ENCODE results near the gene RNF187. TPM values are rescaled to one million over a fixed set of nuclear protein-coding genes. Genes with fewer than 3 reads are reported as not detected.

Gene RNF187
- total RNA-seq, 1 donor from 2014 or later, result 96.3 TPM

DNA sequence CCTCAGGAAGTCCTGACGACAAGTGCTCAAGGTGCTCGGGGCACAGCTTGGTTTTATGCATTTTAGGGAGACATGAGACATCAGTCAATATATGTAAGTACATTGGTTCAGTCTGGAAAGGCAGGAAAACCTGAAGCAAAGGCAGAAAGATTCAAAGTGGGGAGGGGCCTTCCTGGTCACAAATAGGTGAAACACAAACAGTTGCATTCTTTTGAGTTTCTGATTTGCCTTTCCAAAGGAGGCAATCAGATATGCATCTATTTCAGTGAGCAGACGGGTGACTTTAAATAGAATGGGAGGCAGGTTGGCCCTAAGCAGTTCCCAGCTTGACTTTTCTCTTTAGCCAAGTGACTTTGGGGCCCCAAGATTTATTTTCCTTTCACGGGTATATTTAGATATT is 8.9 kb upstream of the RNF187 start:
- ATAC-seq, result no peak
- DNase-seq (ENCODE audit: low spot score), result no peak
- intact Hi-C loops (cut with DNase I), result no loop called here

DNA sequence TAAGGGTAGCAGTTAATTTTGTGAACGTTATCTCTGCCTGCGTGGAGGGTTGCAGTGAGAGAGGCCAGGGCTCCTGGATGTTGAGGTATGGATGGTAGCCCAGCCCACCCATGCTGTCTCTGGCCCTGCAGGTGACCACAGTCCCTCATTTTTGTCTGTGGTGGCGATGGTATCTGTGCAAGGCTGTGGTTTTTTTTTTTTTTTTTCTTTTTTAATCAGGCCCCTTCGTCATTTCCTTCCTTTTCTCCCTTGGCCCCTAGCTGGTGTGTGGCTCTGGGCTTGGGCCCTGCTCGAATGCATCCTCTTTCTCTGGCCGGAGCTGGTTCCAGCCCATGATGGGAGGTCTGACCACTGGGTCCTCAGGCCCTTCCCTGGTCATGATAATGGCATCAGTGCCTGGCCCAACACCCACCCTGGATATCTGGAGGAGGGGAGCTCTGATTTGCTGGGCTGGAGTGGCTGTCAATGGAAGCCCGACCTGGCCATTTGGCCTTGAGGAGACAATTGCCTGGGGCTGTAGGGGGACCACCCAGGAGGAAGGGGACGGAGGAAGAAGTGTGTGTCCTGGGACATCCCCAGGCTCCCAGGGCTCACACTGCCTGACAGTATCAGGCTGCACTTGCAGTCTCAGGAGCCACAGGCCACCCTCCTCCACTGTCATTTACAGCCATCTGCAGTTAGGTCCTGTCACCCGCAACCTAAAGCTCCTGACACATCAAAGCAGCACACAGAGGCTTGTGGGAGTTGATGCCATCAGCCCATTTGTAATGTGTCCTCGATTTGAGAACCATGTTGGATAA is 8.1 kb upstream of the RNF187 start:
- ATAC-seq (peak; percentile 59), DNase-seq (ENCODE audit: low spot score) (no peak)
- intact Hi-C loops (cut with DNase I), result no loop called here

DNA sequence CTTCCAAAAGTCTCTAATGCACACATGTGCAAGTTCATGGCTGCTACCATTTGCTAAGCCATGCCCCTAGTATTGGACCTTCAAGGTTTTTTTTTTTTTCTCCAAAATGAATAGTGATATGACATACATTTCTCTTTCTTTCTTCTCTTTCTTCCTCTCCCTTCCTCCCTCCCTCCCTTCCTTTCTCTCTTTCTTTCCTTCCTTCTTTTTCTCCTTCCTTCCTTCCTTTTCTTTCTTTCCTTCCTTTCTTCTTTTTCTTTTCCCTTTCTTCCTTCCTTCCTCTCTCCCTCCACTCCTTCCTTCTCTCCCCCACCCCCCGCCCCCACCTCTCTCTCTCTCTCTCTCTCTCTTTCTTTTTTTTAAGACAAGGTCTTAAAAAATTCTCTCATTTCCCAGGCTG is 3.4 kb upstream of the RNF187 start:
- ATAC-seq (no peak), DNase-seq (ENCODE audit: low spot score) (no peak)
- intact Hi-C loops (cut with DNase I), result no loop called here

DNA sequence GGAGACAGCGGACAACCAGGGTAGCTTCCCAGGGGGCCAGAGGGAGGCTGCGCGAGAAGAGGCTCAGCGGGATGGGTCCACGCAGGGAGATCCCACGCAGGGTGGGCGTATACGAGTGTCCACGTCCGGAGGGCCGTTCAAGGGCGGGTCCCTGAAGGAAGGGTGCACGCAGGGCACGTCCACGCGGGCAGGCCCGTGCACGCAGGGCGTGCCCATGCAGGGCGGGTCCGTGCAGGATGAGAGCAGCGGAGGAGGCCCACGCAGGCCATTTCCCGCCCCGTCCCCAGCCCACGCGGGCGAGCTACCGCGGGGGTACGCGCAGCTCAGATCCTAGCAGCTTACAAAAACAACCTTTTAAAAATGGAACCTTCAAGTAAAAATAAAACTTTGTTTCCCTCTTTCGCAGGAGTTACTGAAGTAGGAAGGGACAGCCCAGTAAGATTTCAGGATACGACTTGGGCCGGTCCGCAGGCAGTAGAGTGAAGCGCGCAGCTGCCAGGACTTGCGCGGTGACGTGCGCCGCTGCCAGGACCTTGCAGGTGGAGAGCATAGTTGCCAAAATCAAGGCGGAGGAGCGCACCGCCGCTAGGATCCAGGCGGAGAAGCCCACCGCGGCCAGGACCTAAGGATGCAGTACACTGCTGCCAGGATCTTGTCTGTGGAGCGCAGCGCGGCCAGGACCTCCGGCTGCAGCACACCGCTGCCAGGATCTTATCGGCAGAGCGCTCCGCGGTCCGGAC is 416 bp upstream of the RNF187 start:
- intact Hi-C loops (cut with DNase I), result no loop called here
- ATAC-seq (peak; percentile 89), DNase-seq (ENCODE audit: low spot score) (peak; percentile 86)

DNA sequence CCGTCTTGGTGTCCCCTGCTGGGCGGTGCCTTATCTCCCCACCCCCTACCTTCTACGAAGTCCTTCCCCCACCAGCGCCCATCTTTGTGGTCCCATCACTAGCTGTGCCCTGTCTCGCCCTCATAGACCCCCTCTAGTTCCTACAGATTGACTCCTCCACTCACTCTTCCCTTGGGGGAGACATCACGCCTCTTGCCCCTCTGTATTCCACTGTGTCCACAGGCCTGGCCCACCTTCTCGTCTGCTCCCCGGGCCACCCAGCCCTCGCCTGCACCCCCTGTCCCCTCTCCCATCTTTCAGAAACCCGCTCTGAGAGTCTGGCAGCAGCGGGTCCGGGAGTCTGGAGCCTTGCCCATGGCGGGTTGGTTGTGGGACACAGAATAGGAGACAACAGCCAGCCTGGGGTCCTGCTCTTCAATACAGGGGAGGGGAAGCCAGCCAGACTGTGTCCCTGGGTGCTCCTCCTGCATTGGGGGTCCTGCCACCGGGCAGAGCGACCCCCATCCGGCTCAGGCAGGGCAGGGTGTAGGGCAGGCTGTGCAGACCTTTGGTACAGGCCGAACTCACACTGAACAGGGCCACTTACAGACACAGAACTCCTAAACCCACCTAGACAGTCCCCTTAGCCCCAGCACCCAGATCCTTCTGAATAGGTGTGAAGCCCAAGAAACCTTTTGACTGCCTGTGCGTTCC is 1.1 kb downstream of the RNF187 start:
- peak; percentile 64 for DNase-seq (ENCODE audit: low spot score)
- intact Hi-C loops (cut with DNase I), result no loop called here
- no peak for ATAC-seq

DNA sequence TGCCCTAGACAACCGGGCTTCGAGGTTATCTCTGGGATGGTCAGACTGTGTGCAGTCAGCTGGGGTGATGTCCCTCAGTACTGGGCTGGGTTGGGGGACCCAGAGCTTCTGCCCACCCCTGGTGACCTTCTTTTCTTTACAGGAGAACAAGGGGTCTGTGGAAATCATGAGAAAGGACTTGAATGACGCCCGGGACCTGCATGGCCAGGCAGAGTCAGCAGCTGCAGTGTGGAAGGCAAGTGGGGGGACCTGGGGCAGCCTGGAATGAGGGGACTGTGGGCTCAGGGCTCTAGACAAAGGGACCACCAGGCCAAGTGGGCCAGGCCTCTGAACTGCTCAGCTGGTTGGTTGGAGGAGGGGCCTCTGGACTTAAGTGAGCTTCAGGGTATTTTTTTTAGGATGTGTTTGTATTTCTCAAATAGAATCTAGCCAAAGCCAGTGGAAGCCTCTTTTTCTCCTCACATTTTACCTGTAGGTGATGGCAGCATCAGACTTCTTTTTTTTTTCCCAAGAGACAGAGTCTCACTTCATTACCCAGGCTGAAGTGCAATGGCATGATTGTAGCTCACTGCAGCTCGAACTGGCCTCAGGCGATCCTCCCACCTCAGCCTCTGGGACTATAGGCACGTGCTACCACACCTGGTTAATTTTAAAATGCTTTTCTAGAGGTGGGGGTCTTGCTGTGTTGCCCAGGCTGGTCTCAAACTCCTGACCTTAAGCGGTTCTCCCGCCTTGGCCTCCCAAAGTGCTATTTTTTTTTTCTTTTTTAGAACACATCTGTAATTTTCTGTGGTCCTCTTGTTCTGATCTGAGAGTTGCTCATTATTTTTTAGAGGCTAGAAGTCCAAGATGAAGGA is 1.9 kb downstream of the RNF187 start:
- ATAC-seq (no peak), DNase-seq (ENCODE audit: low spot score) (no peak)
- intact Hi-C loops (cut with DNase I), result no loop called here

DNA sequence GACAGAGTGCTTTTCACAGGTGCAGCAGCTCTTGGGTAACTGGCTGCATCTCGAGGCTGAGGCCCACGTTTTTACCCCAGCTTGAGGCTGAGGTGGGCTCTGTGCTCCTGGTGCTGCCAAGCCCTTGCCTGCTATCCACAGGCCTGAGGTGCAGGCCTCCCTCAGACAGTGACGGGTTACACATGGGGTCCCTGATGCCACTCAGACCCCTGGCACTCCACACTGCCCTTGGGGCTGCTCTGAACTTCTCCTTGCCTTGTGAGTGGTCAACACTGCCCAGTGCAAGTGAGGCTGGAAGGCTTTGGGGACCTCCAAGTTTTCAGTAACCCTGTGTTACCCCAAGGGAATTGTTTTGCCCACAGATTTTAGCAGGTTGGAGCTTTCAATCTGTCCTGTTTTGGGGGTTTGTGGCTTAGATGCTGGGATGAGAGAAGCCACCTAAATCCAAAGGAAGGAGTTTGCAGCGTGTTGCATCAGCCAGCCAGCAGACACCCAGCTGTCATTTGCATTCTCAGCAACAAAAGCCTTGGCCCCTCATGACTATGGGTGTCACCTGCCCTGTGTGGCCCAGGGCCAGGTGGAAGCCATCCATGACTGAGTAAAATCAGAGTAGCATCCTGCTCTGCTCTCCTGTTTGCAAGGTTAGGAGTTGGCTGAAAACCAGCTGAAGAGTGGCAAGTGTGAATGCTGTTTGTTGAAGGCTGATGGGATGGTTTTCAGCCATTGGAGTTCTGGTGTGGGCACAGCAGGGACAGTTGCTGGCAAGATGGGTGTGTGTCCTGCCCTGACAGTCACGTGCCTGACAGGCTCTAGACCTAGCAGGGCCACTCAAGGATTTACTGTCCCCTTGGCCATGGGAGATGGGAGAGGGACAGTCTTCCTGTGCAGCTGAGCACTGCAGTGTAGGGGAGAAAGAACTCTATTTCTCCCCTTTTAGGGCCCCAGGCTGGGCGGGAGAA is 3.2 kb downstream of the RNF187 start:
- DNase-seq (ENCODE audit: low spot score), result no peak
- intact Hi-C loops (cut with DNase I), result no loop called here
- ATAC-seq, result no peak

DNA sequence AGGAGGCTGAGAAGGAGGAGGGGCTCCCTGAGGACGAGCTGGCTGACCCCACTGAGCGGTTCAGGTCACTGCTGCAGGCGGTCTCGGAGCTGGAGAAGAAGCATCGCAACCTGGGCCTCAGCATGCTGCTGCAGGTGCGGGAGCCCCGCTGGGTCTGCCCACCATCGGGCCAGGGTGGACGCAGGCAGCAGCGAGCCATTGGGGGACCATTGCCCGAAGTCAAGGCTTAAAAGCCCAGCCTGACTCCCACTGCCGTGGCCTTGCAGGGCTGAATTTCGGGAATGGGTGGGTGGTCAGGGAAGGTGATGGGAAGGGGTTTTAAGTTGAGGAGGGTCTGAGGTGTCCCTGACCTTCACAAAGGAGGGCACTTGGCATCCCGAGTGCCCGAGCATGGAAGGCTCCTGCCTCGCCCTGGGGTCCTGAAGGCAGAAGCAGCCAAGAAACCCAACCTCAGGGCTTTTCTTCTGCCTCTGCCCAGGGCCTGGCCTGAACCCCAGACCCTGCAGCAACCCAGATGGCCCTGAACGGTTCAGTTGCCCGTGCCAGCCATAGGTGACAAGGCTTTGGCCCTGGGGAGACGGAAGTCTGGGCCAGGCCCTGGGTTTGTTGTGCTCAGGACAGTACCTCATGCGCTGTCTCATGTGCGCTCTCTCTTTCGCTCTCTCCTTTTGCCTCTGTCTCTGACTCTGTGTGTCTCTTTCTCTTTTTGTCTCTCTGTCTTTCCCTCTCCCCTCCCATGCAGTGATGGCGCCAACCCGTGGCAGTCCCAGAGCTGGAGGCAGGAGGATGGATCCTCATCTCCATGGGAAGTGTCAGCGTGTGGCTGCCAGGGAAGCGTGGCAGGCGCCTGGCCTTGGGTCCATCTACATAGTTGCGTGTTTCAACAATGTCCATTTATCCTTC is 6.2 kb downstream of the RNF187 start:
- intact Hi-C loops (cut with DNase I), result no loop called here
- ATAC-seq, result no peak

DNA sequence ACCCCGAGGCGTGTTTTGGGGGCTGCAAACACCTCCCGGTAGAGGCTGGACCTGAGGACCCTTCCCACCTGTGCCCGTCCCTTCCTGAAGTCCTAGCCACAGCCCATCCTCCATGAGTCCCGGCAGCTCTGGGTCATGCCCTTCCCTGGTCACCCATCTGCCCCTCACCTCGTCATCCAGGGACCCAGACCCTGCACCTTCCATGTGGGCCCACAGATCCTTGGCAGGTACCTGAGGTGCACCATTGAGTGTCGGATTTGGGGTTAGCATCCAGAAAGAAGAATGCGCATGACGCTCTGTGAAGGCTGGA is 6.8 kb downstream of the RNF187 start:
- intact Hi-C loops (cut with DNase I), result no loop called here
- ATAC-seq (no peak), DNase-seq (ENCODE audit: low spot score) (peak; percentile 46)

More for the DNA sequence above, 6.2 kb downstream of the RNF187 start:
- DNase-seq (ENCODE audit: low spot score), result peak; percentile 47

DNA sequence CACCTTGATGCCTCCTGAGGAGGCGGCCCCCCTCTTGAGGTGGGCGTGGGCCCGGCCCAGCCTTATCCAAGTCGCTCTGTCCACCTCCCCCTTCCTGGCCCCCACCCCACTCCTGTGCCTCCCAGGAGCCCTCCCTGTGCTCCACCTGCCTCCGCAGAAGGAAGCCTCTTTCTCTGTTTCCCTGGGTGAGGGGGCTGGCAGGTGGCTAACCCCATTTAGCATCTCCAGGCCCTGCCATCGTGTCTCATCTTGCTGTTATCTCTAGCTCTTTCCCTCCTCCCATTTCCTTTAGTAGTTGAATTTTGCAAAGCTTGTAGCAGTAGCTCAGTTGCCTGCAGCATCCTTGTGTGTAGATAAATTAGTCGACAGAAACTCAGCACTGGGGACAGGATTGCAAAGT is 7.2 kb downstream of the RNF187 start:
- no peak for ATAC-seq
- DNase-seq (ENCODE audit: low spot score), result peak; percentile 36
- intact Hi-C loops (cut with DNase I), result no loop called here

DNA sequence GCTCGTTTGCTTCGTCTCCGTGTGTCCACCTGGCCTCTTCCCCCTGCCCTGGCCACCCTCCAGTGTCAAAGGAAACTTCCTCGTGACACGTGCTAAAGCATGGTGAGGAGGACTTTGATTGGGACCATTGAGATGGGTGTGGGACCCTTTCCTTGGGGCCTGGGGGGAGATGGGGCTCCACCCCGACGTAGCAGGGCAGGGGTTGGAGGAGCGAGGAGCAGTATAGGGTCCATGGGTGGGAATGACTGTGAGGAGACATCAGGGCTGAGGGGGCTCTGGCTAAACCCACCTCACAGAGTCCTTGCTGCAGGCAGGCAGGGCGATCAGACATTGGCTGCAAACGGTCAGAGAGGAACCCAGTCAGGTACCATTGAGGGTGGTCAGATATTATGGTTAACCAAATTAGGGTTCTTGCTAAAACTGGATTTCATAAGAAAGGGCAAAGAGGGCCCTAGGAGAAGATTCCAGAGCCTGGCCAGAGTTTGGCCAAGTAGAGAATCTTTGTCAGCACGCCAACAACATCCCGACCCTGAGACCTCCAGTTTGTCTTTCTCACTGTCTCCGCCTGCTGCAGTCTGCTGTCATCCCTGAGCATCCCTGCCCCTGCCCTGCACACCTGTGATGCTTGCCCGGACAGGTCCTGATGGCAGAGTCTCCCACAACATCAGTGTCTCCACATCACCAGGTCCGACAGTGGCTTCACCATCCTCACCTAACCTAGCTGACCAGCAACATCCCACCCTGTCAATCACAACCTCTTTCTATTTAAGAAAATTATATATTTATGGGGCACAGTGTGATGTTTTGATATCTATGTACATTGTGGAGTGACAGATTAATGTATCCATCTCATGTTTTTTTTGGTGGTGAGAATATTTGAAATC is 8.0 kb downstream of the RNF187 start:
- intact Hi-C loops (cut with DNase I), result no loop called here
- no peak for ATAC-seq
- DNase-seq (ENCODE audit: low spot score), result no peak

DNA sequence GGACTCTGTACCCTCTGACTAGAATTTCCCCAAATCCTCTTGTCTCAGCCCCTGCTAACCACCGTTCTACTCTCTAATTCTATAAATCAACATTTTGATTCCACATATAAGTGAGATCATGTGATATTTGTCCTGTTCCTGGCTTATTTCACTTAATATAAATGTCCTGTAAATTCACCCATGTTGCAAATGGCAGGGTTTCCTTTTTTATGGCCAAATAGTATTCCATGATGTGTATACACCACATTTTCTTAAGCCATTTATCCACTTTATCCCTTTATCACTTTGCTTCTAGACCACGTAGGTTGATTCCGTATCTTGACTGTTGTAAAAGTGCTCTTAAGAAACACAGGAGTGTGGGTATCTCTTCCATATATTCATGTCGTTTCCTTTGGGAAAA is 8.9 kb downstream of the RNF187 start:
- intact Hi-C loops (cut with DNase I), result no loop called here
- ATAC-seq (no peak), DNase-seq (ENCODE audit: low spot score) (no peak)

DNA sequence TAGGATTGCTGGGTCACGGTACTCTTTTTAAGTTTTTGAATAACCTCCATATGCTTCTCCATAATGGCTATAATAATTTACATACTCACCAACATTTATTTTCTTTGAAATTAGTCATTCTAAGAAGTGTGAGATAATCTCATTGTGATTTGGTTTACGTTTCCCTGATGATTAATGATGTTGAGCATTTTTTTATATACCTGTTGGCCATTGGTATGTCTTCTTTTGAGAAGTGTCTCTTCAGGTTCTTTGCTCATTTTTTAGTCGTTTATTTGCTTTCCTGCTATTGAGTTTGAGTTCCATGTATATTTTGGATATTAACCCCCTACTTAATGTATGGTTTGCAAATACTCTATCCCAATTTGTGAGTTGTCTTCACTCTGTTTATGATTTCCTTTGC is 9.3 kb downstream of the RNF187 start:
- ATAC-seq (no peak), DNase-seq (ENCODE audit: low spot score) (no peak)
- intact Hi-C loops (cut with DNase I), result no loop called here

DNA sequence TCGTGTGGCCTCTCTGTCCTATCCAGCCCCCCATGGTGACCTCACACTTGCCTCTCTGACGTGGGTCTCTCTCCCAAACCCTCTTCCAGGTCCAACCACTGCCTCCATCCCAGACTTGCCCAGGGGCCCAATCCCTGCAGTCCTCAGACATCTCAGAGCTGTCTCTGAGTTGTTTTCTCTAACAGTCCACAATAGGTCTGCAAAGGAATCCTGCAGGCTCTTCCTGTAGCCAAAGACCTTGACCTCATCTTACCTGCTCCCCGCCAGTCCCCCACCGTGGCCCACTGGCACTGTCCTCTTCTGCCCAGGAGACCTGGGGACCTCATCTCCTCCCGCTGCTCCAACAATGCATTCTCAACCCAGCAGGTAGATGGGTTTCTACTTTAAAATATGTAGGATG is 10.0 kb downstream of the RNF187 start:
- intact Hi-C loops (cut with DNase I), result no loop called here
- no peak for DNase-seq (ENCODE audit: low spot score)
- no peak for ATAC-seq

DNA sequence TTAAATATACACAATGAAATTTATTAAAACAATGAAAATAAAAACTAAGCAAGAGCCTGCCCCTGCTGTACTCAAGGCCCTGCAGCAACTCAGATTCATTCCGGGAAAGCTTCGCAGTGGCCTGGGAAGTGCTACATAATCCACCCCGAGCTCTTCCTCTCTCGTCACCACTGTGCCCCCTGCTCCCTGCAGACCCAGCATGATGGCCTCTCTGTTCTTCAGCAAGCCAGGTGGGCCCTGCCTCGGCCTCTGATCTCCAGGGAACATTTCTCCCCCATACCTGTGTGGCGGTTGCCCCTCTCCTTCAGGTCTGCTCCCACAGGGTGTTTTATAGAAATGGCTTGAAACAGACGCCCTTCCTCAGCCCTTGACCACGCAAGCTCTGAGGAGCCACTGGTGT is 10.6 kb downstream of the RNF187 start:
- intact Hi-C loops (cut with DNase I), result no loop called here

DNA sequence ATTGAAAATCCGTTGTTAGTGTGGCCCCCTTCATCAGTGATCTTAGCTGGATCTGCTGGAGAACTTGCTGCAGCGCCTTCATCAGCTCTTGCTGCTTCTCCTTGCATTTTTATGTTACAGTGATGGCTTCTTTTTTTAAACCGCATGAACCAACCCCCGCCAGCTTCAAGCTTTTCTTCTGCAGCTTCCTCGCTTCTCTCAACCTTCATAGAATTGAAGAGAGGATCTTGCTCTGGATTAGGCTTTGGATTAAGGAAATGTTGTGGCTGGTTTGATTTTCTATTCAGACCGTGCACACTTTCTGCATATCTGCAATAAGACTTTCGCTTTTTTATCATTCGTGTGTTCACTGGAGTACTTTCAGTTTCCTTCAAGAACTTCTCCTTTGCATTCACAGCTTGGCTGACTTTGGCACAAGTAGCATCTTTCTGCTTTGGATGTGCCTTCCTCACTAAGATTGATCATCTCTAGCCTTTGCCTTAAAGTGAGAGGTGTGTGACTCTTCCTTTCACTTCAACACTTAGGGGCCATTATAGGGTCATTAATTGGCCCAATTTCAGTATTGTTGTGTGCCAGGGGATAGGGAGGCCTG is 13.1 kb downstream of the RNF187 start:
- ATAC-seq, result no peak
- DNase-seq (ENCODE audit: low spot score), result no peak
- intact Hi-C loops (cut with DNase I), result no loop called here

More for the DNA sequence above, 10.6 kb downstream of the RNF187 start:
- DNase-seq (ENCODE audit: low spot score), result no peak
- ATAC-seq, result no peak

Data from sciatic nerve (tissue), 2 donors.